B cell (primary cell): ENCODE measurements around the gene TSFM.

ENCODE experiments used
- CTCF ChIP-seq: fragments of 200-600 bp; IDR thresholded peaks from one replicate; pipeline ENCODE4 v1.8.0; 2022; ENCODE audit warnings: antibody characterized with exemption, mild to moderate bottlenecking
- EZH2 ChIP-seq: IDR thresholded peaks from 2 replicates; pipeline ENCODE4 v1.6.1; 2012; ENCODE audit warnings: borderline replicate concordance, low read depth, mild to moderate bottlenecking, moderate library complexity, low read length; ENCODE audit not compliant: insufficient read depth, poor library complexity, severe bottlenecking

- TF ChIP-seq CTCF, result no peak
- TF ChIP-seq EZH2, result no peak
These were observed 38.3 kb upstream of the TSFM start for GRCh38 chr12:57744194-57744776.
